ENCODE results near the gene HPCAL4.

DNA sequence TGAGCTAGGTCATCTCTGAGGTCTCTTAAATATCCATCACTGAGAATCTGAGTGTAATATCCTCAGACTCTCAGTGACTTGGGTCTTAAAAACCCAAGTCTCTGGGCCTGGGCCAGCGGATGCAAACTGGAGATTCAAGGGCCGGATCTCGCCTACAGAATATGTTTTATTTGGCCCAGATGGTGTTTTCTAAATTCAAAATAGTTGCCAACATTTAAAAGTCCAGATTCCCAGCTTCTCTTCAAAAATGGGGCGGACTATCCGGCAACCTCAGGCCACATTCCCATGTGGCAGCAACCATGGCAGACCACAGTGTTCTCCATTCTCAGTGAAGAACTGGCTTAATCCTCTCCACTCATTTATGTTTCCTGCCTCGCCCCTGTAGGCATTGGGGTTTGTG lies 39.1 kb downstream of the HPCAL4 start:
- TF ChIP-seq POLR2A (IDR thresholded peaks at IDR 0.05): no peak
- no peak for TF ChIP-seq CTCF (IDR thresholded peaks at IDR 0.05)
- peak in 1 of 2 donors; percentile 32 for TF ChIP-seq EP300 (IDR thresholded peaks at IDR 0.05)

All from tibial nerve (tissue), 4 donors.